ENCODE data around the gene TNFSF9.
"Not testable (repeated sequence)": the region's sequence is repeated elsewhere in the genome, so short reads cannot be mapped to it uniquely, and the experiment has no call there.

The TNFSF9 gene

DNA sequence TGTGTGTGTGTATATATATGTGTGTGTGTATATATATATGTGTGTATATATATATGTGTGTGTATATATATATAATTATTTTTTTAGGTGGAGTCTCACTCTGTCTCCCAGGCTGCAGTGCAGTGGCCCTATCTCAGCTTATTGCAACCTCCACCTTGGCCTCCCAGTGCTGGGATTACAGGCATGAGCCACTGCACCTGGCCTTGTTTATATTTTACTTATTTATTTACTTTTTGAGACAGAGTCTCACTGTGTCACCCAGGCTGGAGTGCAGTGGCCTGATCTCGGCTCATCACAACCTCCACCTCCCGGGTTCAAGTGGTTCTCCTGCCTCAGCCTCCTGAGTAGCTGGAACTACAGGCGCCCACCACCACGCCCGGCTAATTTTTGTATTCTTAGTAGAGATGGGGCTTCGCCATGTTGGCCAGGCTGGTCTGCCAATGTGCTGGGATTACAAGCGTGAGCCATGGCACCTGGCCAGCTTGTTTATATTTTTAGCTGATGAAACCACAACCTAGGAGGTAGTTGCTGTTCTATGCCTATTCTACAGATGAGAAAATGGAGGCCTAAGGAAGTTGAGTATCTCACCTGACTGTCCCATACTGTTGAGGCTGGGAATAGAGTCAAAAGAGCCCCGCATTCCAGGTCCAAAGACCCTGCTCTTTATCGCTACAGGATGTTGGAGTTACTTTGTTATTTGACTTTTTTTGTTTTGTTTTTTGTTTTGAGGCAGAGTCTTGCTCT is 22.6 kb upstream of the TNFSF9 start:
- not testable (repeated sequence) for DNase-seq (ENCODE audit: low spot score)

DNA sequence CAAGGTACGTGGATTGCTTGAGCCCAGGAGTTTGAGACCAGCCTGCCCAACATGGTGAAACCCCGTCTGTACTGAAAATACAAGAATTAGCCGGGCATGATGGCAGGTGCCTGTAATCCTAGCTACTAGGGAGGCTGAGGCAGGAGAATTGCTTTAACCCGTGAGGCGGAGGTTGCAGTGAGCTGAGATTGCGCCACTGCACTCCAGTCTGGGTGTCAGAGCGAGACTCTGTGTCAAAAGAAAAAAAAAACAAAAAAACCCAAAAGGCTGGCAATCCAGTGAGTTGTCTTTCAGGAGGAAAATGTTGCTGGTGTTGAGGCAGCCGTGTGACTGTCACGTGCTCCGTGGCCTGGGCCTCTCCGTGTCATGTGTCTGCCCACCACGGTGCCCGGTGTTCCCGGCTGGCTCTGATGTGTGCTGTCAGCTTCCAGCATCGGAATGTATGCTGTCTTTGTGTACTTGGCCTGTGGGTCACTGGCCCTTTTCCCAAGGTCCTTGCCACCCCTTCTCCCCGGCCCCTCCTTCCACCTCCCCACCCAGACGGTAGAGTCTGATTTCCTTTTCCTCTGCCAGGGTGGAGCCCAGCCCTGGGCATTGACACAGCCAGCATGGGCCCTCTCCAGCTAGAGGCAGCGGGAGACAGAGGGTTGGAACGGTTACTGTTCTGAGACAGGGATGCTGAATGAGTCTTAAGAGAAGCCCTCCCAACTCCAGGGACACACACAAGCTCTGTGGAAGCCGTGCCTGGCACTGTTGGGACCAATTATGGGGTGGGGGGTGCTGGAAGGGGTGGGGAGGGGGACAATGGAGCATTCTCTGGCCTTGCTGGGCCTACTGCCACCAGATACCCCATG is 21.5 kb upstream of the TNFSF9 start:
- DNase-seq (ENCODE audit: low spot score) = no peak

DNA sequence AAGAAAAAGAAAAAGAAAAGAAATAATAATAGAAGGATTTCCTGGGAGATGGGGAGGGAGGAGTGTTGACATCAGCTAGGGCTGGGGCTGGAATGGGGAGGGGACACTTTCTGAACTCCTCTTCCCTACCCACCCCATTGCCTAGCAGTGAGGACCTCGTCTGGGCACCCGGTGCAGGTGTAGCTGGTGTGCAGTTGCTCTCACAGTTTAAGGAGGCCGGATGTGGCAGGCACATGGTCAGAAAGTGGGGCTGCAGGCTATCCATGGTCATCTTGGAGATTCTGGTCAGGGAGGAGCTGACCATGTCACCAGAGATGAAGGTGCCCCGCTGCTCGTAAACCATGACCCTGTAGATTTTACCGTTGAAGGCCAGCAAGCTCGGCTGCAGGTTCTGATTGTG is 20.2 kb upstream of the TNFSF9 start:
- DNase-seq (ENCODE audit: low spot score) = no peak

DNA sequence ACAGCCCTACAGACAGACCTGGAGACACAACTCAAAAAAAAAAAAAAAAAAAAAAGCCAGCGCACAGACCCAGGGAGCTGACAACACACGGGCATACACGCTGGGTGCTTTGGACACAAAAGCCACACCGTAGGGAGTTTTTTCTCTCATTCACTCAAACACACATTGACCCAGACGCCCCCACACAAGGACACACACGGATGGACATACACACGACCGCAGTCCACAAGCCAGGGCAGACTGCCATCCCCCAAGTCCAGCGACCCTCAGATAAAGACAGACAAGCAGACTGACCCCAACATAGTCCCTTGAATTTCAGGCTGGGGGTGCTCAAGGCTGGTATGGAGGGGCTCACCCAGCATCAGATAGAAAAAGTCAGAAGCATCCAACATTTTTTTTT is 16.7 kb upstream of the TNFSF9 start:
- DNase-seq (ENCODE audit: low spot score) = no peak

DNA sequence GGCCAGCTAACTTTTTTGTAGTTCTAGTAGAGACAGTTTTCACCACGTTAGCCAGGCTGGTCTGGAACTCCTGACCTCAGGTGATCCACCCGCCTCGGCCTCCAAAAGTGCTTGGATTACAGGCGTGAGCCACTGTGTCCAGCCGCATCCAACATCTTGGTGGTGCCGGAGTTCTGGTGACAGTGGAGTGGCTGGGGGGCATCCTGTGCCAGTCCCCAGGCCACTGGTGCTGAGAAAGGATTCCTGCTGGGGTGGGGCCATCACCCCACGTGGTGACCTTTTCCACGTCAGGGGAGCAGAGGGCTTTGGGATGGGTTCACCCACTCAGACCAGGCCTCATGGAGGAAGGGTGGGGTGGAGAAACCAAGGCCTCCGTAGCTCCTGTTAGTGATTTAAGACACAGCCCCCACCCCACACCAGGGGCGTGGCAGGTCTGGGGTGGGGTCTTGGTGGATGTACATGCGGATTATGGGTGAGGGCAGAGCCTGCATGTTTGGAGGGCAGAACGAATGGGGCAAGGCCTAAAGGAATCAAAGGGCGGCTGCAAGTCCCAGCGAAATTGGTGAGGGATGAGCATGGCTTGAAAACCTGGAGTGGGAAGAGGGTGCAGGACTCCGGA is 15.8 kb upstream of the TNFSF9 start:
- DNase-seq (ENCODE audit: low spot score) = no peak

DNA sequence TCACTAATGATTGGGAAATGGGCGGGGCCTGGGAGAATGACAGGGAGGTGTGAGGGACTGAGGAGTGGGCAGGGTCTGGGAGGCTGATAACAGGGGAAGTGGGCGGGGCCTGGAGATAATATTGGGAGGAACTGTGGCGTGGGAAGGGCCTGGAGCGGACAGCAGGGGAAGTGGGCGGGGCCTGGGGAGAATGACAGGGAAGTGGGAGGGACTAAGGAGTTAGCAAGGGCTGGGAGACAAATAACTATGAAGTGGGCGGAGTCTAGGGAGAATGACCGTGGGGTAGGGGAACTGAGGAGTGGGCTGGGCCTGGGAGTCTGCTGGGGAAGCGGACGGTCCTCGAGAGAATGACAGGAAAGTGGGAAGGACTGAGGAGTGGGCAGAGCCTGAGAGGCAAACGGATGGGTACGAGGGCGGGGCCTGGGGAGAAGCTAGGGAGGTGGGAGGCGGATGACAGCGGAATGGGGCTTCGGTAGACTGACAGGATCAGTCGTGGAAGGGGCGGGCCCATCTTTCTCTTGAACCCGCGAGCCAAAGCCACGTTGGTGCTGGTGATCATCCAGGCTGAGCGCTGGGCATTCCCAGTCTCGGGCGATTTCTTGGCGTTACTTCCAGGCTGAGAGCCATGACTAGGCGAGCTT is 14.7 kb upstream of the TNFSF9 start:
- peak; percentile 95 for DNase-seq (ENCODE audit: low spot score)

DNA sequence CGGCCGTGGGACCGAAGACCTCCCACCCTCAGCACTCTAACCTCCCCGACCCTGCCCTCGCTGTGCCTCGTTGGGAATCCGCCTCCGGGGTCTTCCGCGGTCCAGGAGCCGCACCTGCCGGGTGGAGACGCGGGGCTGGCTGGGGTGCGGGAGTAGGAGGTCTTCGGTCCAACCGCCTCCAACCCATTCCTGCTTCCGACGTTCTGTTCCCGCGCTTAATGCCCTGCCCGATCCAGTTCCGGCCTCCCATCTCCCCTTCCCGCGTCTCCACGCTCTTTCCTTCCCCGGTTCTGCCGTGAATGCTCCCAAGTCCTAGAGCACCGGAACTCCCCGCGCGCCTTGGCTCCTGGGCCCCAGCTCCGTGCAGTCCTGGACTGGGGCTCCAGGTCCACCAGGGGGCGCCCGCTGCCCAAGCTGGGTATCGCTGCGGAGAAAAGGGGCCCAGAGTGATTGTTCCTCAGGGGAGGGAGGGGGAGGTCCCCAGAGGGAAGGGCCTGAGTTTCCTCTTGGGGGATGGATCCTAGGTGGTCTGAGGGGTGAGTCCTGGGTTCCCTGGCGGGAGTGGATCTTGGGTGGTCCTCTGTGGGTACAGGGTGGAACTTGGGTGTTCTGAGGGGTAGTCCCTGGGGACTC is 14.1 kb upstream of the TNFSF9 start:
- peak; percentile 76 for DNase-seq (ENCODE audit: low spot score)

DNA sequence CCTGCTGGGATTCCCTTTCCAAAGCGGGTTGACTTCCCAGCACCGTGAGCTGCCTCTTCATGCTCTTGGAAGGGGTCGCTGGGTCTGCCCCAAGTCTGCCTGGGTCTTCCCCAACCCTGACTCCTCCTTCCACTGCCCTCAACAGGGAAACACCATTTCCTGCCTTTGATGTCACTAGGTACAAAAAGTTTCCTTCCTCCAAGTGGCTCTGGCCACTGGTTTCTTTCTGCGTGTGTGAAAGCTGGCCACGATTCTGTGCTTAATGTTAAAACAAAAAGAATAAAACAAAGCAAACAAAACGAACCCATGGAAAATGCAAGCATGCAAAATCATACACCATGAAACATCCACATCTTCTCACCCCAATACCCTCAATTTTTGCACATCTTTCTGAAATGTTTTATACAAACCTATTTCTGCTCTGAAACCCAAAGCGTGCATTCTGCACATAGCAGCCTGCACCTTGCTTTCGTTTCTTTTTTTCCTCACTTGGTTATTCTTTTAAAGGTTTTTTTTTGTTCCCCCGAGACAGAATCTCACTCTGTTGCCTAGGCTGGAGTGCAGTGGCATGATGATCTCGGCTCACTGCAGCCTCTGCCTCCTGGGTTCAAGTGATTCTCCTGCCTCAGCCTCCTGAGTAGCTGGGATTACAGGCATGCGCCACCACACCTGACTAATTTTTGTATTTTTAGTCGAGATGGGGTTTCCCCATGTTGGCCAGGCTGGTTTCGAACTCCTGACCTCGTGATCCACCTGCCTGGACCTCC is 12.5 kb upstream of the TNFSF9 start:
- DNase-seq (ENCODE audit: low spot score) = no peak

DNA sequence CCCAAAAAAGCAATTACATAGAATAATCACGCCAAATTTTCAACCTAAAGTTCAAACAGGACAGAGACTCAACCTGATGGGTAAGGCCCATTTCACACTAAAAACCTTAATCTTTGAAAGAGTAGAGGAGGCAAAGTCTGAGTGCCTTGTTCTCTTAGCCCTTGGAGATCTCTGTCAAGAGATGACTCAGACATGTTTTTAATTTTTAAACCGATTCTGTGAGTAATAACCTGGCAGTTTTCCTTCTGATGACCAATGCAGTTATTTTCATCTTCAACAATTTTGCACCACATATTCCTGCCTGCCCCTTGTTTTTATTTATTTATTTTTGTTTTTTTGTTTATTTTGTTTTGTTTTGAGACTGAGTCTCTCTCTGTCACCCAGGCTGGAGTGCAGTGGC is 11.5 kb upstream of the TNFSF9 start:
- no peak for DNase-seq (ENCODE audit: low spot score)

DNA sequence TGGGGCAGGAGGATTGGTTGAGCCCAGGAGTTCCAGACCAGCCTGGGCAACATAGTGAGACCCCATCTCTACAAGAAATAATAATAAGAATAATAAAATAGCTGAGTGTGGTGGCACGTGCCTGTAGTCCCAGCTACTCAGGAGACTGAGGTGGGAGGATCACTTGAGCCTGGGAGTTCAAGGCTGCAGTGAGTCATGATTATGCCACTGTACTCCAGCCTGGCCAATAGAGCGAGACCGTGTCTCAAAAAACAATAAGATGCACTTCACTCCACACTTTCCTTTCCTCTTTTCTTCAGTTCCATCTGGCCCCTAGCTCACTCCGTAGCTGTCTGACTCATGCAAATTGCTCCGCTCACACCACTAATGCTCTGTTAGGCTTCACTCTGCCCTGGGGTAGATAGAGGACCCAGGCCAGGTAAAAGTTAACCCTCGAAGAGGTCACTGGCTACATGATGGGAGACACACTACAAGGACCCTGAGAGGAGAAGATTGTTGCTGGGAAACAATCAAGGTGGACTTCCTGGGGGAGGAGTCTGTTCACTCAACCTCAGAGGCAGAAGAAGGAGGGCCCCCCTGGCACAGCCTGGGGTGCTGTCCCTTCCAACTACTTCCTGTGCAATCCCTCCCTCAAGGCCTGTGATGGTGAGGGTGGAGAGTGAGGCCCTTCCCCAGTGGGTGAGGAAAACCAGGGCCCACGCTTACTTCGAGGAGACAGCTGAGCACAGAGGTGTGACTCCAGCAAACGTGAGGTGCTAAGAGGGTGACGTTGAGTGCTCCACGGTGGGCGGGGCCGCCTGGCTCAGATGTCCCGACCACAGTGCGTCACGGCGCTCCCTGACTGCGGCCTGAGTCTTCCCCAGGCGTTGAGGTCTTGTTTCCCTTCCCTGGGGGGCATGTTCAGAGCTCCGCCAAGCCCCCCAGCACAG is 8.8 kb upstream of the TNFSF9 start:
- DNase-seq (ENCODE audit: low spot score) = no peak

DNA sequence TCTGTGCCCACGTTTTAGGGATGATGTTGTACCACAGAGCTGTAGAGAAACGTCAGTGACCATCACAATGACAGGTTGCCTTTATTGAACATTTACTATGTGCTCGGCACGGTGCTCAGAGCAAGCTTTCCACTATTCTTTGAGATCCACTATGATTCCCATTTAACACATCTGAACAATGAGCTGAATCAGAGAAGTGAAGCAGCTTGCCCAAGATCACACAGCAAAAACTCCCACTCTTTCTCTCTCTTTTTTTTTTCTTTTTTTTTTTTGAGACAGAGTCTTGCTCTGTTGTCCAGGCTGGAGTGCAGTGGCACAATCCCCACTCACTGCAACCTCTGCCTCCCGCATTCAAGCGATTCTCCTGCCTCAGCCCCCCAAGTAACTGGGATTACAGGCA is 8.1 kb upstream of the TNFSF9 start:
- no peak for DNase-seq (ENCODE audit: low spot score)

DNA sequence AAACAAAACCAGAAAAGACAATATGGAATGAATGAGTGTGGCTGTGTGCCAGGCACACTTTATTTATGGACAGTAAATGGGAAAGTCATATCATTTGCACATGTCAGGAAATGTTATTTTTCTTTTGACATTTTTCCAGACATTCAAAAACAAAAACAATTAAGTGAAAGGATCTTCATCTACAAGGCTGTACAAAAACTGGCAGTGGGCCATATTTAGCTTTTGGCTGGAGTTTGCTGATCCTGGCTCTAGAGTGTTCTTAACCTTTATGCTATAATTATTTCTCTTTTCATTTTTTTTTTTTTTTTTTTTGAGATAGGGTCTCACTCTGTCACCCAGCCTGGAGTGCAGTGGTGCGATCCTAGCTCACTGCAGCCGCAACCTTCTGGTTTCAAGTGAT is 6.5 kb upstream of the TNFSF9 start:
- no peak for DNase-seq (ENCODE audit: low spot score)

DNA sequence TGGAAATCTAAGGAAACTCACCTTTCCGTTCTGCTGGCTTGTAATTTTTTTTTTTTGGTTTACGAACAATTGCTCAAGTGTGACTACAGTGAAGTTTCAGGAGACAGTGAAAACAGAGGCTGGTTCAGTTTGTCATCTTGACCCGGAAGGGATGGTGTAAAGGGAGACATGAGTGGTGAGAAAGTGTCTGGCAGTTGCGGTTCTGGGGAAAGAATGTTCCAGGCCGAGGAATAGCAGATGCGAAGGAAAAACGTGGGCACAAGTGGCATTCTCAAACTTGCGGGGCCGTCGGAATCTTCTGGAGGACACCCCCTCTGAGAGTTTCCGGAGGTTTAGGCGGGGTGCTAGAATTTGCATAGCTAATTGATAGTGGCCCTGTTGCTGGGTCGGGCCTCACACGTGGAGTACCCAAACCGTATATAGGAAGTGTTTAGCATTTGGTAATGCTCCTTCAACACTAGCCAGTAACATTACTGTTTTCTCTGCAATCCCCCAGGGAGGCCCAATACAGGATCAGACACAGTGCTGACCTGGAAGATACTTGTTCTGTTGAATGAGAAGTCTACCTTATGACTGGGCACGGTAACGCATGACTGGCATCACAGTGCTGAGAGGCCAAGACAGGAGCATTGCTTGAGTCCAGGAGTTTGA is 2.8 kb upstream of the TNFSF9 start:
- no peak for DNase-seq (ENCODE audit: low spot score)

DNA sequence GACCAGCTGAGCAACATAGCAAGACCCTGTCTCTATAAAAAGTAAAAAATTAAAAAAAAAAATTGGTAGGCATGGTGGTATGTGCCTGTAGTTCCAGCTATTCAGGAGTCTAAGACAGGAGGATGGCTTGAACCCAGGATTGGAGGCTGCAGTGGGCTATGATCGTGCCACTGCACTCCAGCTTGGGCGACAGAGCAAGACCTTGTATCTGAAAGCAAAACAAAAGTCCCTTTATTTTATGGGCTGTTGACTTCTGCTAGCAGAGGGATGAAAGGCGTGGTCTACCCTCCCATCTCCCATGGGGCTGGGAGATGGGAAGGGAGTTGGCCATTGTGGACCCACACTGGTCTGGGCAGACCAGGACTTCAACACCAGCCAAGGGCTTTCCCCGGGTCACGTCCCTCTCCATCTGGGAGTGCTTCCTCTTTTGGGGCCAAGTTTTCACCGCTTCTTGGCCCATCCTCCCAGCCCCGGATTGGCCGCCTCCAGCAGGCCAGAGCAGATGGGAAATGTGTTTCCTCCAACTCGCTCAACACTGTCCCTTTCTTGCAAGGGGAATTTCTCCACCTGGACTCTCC is 2.2 kb upstream of the TNFSF9 start:
- peak; percentile 48 for DNase-seq (ENCODE audit: low spot score)

DNA sequence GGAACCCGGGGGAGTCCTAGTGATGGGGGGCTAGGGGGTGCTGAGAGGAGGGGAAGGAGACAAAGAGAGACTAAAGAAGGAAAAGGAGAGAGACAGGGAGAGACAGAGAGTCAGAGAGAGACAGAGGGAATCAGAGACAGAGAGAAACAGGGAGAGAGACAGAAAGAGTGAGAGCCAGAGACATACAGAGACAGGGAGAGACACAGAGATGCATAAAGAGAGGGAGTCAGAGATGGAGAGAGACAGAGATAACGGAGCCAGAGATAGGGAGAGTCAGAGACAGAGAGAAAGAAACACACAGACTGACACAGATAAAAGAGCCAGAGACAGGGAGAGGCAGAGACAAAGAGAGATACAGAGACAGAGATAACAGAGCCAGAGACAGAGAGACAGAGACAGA is 1.5 kb upstream of the TNFSF9 start:
- no peak for DNase-seq (ENCODE audit: low spot score)

DNA sequence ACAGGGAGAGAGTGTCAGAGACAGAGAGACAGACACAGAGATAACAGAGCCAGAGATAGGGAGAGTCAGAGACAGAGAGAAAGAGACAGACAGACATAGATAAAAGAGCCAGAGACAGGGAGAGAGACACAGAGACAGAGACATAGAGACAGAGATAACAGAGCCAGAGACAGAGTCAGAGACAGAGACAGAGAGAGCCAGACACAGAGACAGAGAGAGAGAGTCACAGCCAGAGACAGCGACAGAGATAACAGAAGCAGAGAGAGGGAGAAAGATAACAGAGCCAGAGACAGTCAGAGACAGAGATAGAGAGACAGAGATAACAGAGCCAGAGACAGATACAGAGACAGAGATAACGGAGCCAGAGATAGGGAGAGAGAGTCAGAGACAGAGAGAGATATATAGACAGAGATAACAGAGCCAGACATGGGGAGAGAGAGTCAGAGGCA is 865 bp upstream of the TNFSF9 start:
- no peak for DNase-seq (ENCODE audit: low spot score)

DNA sequence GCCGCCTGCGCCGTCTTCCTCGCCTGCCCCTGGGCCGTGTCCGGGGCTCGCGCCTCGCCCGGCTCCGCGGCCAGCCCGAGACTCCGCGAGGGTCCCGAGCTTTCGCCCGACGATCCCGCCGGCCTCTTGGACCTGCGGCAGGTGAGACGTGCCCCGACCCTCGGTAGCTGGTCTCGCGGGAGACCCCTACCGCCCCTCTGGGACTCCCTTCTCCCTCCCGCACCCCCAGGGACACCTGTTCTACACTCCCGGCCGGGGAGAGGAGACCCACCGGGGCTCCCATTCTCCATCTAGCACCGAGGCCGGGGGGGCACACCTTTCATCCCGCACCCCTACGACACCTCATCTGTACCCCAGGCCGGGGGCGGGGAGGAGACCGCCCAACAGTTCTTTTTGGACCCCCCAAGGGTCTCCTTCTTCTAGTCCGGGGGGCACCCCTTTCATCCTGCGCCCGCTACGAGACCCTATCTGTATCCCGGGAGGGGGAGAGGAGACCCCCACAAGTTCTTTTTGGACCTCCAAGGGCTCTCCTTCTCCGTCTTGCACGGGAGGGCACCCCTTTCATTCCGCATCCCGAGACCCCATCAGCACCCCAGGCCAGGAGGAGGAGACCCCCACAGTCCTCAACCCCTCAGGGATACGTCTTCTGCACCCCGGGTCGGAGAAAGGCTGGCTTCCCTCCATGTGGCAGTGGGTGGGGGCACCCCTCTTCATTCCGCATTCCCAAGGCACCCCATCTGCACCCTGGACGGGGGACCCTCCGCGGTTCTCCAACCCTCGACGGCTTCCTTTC is 533 bp downstream of the TNFSF9 start:
- DNase-seq (ENCODE audit: low spot score) = no peak

DNA sequence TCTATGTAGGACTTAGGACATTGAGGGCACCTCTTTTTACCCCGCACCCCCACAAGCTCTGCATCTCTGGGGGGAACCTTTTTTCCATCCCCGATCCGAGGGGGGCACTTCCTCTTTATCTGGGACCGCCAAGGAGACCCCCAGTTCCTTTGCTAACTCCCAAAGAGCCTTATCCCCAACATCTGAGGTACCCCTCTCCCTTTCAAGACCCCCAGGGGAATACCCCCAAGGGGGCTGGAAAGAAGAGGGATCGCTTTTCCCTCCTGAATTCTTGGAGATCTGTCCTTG is 1.1 kb downstream of the TNFSF9 start:
- DNase-seq (ENCODE audit: low spot score) = no peak
